ENCODE data around the gene KDELR3.

The KDELR3 gene

GRCh38 chr22:38484244-38484643, 16.3 kb downstream of the KDELR3 start:
- no peak for DNase-seq

- no peak for DNase-seq
These were observed 17.9 kb downstream of the KDELR3 start for GRCh38 chr22:38485783-38486182.

- no peak for DNase-seq
These were observed 20.1 kb downstream of the KDELR3 start for GRCh38 chr22:38487946-38488345.

GRCh38 chr22:38489142-38489541, 21.2 kb downstream of the KDELR3 start:
- no peak for DNase-seq

- DNase-seq = no peak
These were observed 21.8 kb downstream of the KDELR3 start for GRCh38 chr22:38489561-38490145.

- DNase-seq = no peak
These were observed 22.6 kb downstream of the KDELR3 start for GRCh38 chr22:38490475-38490874.

- no peak for DNase-seq
These were observed 23.0 kb downstream of the KDELR3 start for GRCh38 chr22:38490915-38491314.

GRCh38 chr22:38491707-38492348, 23.9 kb downstream of the KDELR3 start:
- no peak for DNase-seq

GRCh38 chr22:38494498-38494897, 26.6 kb downstream of the KDELR3 start:
- no peak for DNase-seq

GRCh38 chr22:38494939-38495338, 27.0 kb downstream of the KDELR3 start:
- no peak for DNase-seq

- no peak for DNase-seq
These were observed 30.0 kb downstream of the KDELR3 start for GRCh38 chr22:38497869-38498268.

- DNase-seq = no peak
These were observed 34.1 kb downstream of the KDELR3 start for GRCh38 chr22:38501797-38502672.

- no peak for DNase-seq
These were observed 35.1 kb downstream of the KDELR3 start for GRCh38 chr22:38503021-38503420.

- no peak for DNase-seq
These were observed 37.0 kb downstream of the KDELR3 start for GRCh38 chr22:38504731-38505540.

- DNase-seq = no peak
These were observed 37.7 kb downstream of the KDELR3 start for GRCh38 chr22:38505541-38506117.

GRCh38 chr22:38506118-38506962, 38.4 kb downstream of the KDELR3 start, which contains the start of gene DDX17:
Gene DDX17 (minus strand): TSS chr22:38506311.
- DNase-seq = peak; percentile 69 to 86

- no peak for DNase-seq
These were observed 42.6 kb downstream of the KDELR3 start for GRCh38 chr22:38510416-38510970.

GRCh38 chr22:38513063-38513462, 45.2 kb downstream of the KDELR3 start:
- DNase-seq = no peak

- DNase-seq = no peak
These were observed 50.7 kb downstream of the KDELR3 start for GRCh38 chr22:38518620-38519019.

- DNase-seq = no peak
These were observed 51.8 kb downstream of the KDELR3 start for GRCh38 chr22:38519453-38520250.

Data from cerebellar nuclear complex (tissue), 1 donor.